Nucleus accumbens (tissue), 56 donors: ENCODE results near the gene ANKRD36C.
"Not testable (repeated sequence)": the region's sequence is repeated elsewhere in the genome, so short reads cannot be mapped to it uniquely, and the experiment has no call there.

Source experiments
- DNase-seq, 56 donors: peaks; one replicate each; lab custom pipeline; 2025; lab: John Stamatoyannopoulos, UW

The ANKRD36C gene

DNA sequence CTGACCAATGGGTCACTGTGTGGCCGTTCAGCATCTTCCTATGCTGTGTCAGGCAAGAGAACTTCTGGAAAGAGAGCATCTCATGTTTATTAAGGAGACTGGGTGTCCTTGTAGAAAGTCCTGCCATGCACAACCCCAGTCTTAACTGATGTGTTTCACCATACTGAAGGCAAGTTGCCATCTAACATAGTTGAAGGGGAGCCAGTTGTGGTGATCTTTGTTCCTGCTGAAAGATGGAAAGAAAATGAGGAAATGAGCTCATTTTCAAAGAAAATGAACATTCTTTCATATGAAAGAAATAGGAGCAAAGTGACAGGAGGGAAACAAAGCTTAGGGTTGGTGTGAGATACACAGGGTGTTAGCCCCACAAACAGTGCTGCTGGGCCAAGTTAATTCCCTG lies 178.3 kb downstream of the ANKRD36C start:
- not testable (repeated sequence) for DNase-seq

DNA sequence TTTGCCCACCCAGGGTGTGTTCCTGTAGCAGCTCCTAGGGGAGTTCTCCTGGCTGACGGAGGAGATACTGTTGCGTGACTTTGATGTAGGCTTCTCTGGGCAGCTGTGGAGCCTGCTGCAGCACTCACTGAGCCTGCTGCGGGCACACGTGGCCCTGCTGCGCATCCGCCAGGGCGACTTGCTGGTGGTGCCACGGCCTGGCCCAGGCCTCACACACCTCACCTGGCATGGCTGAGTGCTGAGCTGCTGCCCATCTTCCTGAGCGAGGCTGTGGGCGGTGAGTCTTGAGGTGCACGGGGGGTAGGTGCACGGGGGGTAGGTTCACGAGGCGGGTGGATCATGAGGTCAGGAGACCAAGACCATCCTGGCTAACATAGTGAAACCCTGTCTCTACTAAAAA lies 191.7 kb downstream of the ANKRD36C start:
- no peak for DNase-seq

DNA sequence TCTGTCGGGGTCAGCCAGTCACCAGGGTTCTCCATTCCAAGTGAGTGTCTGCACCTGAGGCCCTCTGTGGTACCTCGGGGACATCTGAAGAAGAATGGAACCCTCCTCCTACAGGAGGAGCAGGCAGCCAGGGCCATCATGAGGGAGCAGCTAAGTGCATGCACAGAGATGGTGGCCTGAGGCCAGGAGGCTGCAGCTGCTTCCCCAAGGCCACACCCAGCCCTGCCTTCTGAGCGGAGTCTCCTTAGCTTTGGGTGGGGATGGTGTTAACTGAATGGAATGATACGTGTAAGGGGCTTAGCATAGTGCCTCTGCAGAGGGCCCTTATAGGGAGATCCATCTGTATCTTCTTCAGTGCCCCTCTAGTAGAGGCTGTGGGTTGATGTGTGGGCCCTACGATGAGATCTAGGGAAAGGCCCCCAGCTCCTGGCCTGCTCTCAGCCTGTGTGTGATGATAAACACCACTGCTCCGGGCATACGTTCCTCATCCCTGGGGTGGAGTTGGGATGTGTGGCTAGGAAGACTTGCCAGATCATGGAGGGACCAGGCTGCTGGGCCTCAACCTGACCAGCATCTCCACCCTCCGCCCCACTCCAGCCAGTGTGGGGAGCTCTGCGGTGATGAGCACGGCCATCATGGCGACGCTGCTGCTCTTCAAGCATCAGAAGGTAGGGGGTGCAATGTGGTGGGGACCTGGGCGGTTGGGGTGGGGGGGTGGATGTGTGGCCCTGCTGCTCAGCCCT lies 192.3 kb downstream of the ANKRD36C start:
- not testable (repeated sequence) for DNase-seq

DNA sequence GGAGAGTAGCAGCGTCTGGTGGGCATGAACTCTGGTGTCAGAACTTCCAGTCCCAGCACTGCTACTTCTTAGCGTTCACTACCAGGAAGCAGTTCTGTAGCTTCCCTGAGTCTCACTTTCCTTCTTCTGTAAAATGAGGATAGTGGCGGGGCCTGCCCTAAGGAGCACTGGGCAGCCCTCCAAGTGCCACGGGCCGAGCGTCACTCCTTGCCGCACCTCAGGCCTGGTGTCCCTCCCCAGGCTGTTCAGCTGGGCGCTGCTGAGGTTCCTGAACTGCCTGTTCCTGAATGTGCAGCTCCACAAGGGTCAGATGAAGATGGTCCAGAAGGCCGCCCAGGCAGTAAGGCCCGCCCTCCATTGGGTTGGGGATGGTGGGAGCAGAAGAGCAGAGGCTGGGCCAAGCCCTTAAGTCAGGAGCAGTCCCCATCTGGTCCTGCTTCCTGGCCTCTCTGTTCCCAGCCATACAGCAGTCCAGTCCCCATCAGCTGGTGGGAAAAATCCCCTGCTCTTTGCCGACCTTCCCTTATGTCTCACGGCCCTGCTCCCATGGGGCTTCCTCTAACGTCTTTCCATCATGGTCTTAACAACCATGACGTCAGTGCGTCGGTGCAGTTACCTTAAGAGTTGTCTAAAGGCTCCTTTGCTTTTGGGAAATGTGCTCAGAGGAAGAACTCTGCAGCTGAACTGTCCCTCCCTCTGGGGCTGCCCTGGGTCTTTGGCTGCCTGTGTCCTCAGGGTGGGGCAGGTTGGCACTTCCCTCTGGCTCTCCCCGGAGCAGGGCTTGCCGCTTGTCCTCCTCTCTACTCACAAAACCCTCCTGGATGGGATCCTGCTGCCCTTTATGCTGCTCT lies 195.2 kb downstream of the ANKRD36C start:
- not testable (repeated sequence) for DNase-seq

DNA sequence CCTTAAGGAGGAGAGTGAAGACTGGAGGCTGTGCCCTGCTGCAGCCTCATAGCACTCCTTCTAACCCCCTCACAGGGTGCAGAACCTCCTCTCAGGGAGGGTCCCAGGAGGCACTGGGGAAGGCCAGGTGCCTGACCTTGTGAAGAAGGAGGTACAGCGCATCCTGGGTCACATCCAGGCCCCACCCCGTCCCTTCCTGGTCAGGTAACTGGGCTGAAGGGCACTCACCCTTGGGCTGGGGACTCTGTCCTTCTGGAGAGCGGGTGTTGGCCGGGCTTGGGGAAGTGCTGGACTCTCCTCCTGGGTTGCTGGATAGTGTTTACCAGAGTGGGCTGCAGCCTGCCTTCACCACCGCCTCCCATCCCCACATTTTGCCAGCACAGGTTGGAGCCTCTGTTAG lies 197.7 kb downstream of the ANKRD36C start:
- DNase-seq = not testable (repeated sequence)

DNA sequence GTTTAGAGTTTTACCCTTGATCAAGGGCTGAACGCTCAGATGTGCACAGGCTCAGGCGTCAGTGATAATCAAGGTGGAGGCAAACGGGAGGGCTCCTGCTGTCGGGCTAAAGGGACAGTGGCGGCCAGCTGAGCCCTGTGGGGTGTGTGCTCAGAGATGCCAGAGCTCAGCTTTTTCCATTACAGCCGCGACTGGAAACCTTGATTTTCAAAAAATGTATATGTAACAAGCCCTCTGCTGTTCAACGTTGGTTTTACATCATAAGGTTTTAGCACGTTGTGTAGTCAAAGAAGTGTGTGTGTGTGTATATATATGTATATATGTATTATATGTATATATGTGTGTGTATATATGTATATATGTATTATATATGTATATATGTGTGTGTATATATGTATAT lies 201.4 kb downstream of the ANKRD36C start:
- DNase-seq = not testable (repeated sequence)

DNA sequence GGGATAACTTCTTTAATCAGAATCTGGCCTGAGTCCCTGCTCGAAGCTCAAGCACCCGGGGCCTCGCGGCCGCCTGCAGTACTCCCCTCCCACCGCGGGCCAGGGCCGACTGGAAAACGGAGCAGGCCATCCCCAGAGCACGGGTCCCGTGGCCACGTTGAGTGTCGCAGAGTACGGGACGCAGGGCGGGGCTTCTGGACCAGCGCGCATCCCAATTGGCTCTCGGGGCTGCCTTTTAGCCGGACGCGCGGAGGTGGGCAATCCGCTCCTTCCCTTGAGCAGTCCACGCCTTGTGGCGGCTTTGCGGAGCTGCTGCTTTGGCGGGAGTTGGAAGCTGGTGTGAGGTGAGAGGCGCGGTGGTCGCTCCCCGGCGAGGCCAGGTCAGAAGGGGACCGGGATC lies 202.2 kb downstream of the ANKRD36C start:
- DNase-seq = not testable (repeated sequence)

DNA sequence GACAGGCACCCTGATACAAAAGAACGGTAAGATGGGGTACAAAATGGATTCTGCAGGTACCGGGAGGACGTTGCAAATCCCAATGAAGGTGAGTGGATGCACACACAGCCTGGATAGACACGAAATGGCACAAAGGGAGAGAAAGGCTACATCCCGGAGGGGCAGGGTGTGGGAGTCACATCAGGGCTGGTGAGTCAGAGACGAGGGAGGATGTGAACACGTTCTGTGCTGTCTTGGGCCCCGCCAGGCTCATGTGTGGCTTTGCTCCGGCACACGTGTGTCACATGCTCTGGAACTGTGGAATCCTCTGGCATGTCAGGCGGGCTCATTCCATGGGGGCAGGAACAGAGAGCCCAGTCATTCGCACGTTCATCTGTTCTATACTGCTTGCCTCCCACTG lies 203.0 kb downstream of the ANKRD36C start:
- DNase-seq = not testable (repeated sequence)
